Fibroblast of gingiva (primary cell): ENCODE data around the gene CLCA2.

Experiments used
- DNase-seq: peaks from one replicate; pipeline ENCODE4 v3.0.0-alpha.2; 2011; ENCODE audit warnings: low read depth

Gene CLCA2, protein sequence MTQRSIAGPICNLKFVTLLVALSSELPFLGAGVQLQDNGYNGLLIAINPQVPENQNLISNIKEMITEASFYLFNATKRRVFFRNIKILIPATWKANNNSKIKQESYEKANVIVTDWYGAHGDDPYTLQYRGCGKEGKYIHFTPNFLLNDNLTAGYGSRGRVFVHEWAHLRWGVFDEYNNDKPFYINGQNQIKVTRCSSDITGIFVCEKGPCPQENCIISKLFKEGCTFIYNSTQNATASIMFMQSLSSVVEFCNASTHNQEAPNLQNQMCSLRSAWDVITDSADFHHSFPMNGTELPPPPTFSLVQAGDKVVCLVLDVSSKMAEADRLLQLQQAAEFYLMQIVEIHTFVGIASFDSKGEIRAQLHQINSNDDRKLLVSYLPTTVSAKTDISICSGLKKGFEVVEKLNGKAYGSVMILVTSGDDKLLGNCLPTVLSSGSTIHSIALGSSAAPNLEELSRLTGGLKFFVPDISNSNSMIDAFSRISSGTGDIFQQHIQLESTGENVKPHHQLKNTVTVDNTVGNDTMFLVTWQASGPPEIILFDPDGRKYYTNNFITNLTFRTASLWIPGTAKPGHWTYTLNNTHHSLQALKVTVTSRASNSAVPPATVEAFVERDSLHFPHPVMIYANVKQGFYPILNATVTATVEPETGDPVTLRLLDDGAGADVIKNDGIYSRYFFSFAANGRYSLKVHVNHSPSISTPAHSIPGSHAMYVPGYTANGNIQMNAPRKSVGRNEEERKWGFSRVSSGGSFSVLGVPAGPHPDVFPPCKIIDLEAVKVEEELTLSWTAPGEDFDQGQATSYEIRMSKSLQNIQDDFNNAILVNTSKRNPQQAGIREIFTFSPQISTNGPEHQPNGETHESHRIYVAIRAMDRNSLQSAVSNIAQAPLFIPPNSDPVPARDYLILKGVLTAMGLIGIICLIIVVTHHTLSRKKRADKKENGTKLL

DNA sequence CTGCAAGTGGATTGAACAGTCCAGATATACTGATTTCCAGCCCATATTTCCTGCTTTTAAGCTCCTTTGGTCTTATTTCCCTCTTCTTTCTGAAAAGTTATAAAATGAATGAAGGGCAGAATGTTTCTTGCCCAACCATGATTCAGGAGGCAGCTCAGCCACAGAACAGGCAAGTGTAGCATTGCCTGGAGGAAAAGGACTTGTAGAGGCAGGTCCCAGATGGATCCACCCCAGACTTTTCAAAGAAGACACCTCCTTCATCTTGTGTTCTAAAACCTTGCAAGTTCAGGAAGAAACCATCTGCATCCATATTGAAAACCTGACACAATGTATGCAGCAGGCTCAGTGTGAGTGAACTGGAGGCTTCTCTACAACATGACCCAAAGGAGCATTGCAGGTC is at the start of gene CLCA2:
CLCA2 (plus strand) TSS at position 299 of the 400 bp plus-strand sequence; CDS start at position 376, 77 bp downstream.
- no peak for DNase-seq

- DNase-seq = no peak
These were observed 48.3 kb upstream of the CLCA2 start for GRCh38 chr1:86375688-86376087.

DNA sequence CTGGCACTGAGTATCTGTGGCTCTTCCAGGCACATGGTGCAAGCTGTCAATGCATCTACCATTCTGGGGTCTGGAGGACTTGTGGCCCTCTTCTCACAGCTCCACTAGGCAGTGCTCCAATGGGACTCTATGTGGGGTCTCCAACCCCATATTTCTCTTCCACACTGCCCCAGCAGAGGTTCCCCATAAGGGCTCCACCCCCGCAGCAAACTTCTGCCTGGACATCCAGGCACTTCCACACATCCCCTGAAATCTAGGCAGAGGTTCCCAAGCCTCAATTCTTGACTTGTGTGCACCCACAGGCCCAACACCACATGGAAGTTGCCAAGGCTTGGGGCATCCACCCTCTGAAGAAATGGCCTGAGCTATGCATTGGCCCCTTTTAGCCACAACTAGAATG is 46.6 kb upstream of the CLCA2 start:
- DNase-seq = no peak

GRCh38 chr1:86378813-86379212 is 45.2 kb upstream of the CLCA2 start:
- no peak for DNase-seq

DNA sequence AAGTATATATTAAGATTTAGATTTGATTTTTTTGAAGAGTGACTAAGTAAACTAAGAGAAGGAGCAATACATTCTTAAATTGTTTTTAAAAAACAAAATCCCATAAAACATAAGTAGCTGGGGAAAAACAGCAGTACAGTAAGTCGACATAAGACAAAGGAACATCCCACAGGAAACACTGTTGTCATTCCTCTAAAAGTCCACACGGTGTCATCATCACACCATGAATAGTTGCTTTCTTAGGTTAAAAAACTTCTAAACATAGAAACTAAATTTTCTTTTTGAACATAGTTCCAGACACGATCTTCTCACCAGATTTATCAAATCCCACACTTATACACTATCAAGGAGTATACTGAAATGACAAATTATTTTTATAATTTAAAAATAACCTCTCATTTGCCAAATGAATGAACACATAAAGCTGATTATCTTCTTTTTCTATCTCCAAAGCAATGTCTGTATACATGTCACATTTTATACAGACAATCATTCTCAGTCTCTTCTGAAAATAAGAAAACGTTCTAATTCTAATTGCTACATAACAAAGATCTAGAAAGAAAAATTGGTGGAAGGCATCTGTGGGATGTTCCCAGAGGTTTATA is 43.6 kb upstream of the CLCA2 start:
- DNase-seq = peak; percentile 75

DNA sequence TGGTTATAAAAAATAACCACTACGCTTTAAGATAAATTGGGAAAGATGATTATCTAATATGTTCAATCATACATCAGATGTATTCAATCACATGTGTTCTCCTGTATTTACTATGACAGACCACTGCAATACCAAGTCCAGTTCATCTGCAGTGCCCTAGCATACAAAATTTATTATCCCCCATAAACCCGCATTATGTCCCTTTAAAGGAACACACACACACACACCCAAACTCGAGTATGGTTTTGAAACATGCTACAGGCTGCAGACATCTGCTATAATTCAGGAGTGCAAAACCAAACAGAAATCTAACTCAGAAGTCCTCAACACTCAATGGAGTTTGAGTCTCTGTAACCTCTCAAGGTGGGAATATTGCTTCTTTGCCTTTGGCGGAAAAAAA is 42.7 kb upstream of the CLCA2 start:
- no peak for DNase-seq

DNA sequence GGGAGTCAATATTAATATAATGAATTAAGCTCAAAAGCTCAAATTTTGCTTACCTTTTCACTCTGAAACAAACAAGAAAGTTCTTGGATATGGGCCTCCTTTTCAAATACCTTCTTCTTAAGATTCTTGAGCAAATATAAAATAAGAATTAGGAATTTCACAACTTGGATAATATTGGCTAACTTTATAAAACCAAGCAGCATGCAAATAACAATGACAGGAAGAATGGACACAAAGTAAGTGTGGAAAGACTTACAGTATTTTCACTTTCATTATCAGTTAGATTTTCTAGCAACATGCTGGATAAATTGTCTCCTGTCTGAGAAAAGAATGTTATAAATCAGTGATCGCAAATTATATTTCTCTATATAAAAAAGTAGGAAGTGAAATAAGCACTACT is 41.1 kb upstream of the CLCA2 start:
- peak; percentile 14 for DNase-seq

- no peak for DNase-seq
These were observed 35.9 kb upstream of the CLCA2 start for GRCh38 chr1:86387916-86388627.

GRCh38 chr1:86388777-86389176 is 35.2 kb upstream of the CLCA2 start:
- no peak for DNase-seq

DNA sequence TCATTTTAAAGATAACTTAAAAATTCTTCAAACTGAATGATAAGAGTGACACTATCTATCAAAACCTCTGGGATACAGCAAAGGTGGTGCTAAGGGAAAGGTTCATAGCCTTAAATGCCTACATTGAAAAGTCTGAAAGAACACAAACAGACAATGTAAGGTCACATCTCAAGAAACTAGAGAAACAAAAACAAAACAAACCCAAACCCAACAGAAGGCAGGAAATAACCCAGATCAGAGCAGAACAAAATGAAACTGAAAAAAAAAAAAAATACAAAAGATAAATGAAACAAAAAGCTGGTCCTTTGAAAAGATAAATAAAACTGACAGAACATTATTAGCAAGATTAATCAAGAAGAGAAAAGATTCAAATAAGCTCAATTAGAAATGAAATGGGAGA is 34.7 kb upstream of the CLCA2 start:
- DNase-seq = no peak

- DNase-seq = peak; percentile 27
These were observed 29.6 kb upstream of the CLCA2 start for GRCh38 chr1:86394416-86394815.

DNA sequence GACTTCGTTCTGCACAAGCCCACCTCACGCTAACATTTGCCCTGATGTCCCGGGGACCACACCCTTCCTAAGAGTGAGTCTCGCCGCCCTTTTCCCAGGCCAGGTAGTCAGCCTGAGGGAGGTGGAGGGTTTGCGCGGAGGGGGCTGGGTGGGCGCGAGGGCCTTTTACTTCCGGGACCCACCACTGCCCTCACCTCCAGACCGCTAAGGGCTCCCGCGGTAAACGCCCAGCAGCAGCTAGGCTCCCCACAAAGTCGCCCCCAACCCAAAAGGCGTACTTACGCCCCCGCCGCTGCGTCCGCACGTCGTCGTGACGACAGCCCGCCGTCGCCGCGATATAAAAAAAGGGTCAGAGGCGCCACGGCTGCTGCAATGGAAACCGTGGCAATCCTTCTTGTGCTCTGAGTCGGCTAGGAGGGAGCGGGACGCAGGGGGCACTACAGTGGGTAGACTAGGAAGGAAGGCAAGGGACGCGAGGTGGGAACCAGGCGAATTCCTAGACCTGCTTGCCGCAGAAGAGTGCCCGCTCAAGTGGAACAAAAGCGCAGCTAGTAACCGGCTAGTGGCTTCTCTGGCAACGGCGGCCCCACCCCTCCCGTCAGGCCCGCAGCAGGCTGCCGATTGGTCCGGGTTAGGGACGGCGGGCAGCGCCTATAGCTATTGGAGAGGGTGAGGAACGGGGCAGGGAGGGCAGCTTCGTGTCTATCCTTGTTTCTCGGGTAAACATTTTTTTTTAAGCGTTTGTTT is 28.0 kb upstream of the CLCA2 start, which contains the start of gene ODF2L:
ODF2L (minus strand) TSS at position 573 of the 747 bp plus-strand sequence. CDS start 9,296 bp downstream, outside the sequence.
- DNase-seq = peak; percentile 88

DNA sequence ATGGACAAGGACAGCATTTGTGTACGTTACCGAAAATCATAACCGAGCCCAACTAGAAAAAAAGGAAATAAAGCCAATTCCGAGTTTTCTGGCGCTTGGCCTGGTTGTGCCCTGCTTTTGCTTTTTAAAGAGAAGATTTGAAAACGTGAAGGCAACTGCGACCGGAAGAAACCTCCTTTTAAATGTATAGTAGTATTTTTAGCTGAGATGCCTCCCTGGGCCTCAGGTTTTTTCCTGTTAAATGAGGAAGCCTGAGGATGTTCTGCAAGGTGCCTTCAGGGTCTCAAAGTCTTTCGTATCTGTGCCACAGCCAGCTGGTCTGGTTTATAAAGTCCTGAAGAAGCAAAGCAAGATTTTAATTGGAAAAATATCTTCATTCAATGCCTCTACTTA is 27.5 kb upstream of the CLCA2 start:
- DNase-seq = no peak

GRCh38 chr1:86409416-86410021 is 14.5 kb upstream of the CLCA2 start:
- peak; percentile 6 for DNase-seq

- DNase-seq = no peak
These were observed 13.1 kb upstream of the CLCA2 start for GRCh38 chr1:86410879-86411278.

DNA sequence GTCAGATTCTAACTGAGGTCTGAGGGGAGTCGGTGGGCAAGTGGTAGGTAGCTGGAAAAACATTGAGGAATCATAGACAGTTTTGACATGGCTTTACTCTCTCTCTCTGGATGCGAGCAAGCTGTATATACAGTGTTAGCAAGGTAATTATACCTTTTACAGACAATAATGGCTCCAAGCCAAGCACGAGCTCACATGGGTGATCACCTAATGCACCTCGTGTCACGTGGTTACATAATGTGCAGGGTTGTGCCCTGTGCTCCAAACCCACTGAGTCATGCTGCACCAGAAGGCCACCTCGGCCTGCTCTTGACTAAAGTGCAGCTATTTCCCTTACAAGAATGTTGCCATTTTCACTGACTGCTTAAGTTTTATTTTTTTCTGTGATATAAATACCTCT is 7.6 kb upstream of the CLCA2 start:
- no peak for DNase-seq

- DNase-seq = no peak
These were observed 4.6 kb upstream of the CLCA2 start for GRCh38 chr1:86419277-86419903.

DNA sequence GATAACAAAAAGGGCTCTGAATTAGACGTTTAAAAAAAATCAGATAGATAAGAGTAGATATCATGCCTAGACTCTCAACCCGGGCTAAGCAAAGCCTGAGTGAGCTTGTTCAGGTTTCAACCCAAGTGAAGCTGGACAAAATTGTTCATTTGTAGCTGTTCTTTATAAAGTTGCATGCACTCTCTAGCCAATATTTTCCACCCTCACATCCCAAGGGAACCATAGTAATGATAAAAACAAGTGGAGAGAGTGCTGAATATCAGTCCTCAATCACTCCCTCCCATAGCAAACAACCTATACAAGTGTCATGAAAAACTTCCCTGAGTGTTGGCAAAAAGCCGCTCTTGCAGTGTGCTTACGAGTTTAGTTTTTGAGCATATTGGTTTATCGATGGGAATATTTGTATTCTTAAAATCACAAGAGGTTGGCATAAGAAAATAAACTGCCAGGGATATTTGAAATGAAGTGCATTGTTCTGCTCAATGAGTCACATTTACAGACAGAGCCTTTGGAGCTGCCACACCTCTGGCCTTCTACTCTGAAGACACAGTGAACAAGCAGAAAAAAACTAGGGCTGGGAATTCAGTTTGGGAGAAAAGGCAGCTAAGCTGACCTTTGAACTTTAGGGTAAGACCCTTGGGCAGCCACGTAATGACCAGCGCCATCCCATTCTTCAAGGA is 2.2 kb upstream of the CLCA2 start:
- no peak for DNase-seq

DNA sequence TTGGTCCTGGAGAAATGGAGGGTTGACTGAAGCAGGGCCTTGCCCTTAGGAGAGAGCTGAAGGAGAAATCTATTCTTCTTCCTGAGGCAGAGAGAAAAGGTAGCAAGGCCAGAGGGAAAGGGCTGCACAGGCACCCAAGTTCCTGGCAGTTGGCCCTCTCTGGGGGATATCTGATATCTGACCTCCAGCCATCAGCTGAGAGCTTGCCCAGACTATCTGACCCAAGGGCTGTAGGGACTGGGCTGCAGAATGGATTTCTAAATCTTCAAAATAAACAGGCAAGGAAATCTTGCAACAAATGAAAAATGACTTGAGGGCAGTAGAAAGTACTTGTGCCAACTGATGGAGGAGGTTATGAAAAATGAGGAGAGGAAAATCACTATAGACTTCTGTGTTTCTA is 498 bp upstream of the CLCA2 start:
- DNase-seq = peak; percentile 61
